Measurements from ENCODE around the gene PDZD4.

PDZD4 gene

GRCh38 chrX:153874366-153875125, 44.2 kb upstream of the PDZD4 start:
- Histone ChIP-seq H3K9ac (ENCODE audit: low read length) (no peak overlapping the region), H3K36me3 (replicated peaks; ENCODE audit: low read depth, low read length) (no peaks in the 10 kb centered on the region), H2AFZ (ENCODE audit: low read depth, low read length) (no peak overlapping the region), H3K4me1 (ENCODE audit: low read length) (peaks cover 20% of the 10 kb centered on the region), H3K4me3 (ENCODE audit: low read length) (no peak overlapping the region), H3K27ac (ENCODE audit: low read length) (no peak overlapping the region), H3K4me2 (ENCODE audit: low read length) (no peak overlapping the region), H4K20me1 (ENCODE audit: insufficient read depth, low read length) (peaks cover 27% of the 10 kb centered on the region), H3K9me3 (ENCODE audit: insufficient read depth, low read length) (no peaks in the 10 kb centered on the region), H3K79me2 (ENCODE audit: low read length) (no peaks in the 10 kb centered on the region), H3K27me3 (ENCODE audit: low read depth, low read length) (no peaks in the 10 kb centered on the region)
- TF ChIP-seq CTCF (IDR thresholded peaks at IDR 0.05; ENCODE audit: low read depth, low read length) (no peak), EZH2phosphoT487 (IDR thresholded peaks at IDR 0.05; ENCODE audit: low read depth) (no peak)

DNA sequence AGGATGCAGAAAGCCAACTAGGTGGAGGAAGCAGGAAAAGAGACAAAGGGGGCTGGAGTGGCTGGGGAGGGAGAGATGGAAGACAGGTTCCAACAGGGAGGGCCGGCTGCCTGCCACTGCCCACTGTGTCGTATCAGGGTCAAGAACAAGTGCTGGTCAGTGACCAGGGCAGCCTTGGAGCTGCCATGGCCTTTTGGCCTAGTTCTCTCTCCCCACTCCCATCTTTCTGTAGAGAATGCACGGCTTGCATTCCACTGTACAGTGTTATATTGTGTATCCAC, 43.7 kb upstream of the PDZD4 start:
- Histone ChIP-seq H3K4me1 (ENCODE audit: low read length) (peaks cover 14% of the 10 kb centered on the region), H3K4me2 (ENCODE audit: low read length) (no peak overlapping the region), H3K27me3 (ENCODE audit: low read depth, low read length) (no peaks in the 10 kb centered on the region), H3K27ac (ENCODE audit: low read length) (no peak overlapping the region), H3K9me3 (ENCODE audit: insufficient read depth, low read length) (no peaks in the 10 kb centered on the region), H3K4me3 (ENCODE audit: low read length) (no peak overlapping the region), H2AFZ (ENCODE audit: low read depth, low read length) (no peak overlapping the region), H3K9ac (ENCODE audit: low read length) (no peak overlapping the region), H4K20me1 (ENCODE audit: insufficient read depth, low read length) (peaks cover 27% of the 10 kb centered on the region), H3K36me3 (replicated peaks; ENCODE audit: low read depth, low read length) (no peaks in the 10 kb centered on the region), H3K79me2 (ENCODE audit: low read length) (no peaks in the 10 kb centered on the region)
- TF ChIP-seq CTCF (IDR thresholded peaks at IDR 0.05; ENCODE audit: low read depth, low read length) (no peak), EZH2phosphoT487 (IDR thresholded peaks at IDR 0.05; ENCODE audit: low read depth) (no peak)

DNA sequence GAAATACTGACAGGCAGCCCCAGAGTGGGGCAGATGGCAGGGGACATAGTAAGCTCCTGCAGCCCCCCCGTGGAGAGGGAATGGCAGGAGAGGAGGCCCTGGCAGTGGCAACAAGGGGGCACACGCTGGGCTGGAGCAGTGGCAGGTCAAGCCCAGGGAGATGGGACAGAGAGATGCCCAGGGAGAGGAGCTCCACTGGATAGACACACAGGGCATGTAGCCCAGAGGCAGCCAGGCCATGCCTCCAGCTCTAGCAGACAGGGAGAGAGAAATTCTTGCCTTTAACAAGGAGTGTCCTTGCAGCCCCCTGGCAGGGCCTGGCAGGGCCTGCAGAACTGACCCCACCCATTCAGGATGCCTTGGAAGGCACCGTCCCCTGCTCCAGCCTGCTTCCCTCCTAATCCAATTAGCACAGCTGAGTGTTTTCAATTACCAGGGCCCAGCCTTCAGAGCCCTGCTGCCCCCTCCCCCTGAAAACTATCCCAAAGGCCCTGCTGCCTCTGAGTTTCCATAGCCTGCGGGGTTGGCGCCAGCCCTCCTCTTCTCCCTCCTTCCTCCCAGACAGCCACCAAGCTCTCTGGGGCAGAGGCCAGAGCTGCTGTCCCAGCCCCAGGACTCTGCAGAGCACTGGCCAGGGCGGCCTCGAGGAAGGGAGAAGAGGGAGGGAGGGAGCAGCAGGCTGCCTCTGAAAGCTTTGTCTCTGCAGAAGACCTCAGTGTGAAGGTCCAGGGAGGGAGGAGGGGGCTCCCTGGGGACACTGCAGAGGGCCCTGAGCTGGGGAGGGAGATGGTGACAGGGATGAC, 43.1 kb upstream of the PDZD4 start:
- H3K27ac ChIP-seq (ENCODE audit: low read length), result no peak overlapping the region
- H3K4me1 ChIP-seq (ENCODE audit: low read length), result peaks cover 9% of the 10 kb centered on the region
- no peaks in the 10 kb centered on the region for H3K27me3 ChIP-seq (ENCODE audit: low read depth, low read length)
- H3K4me3 ChIP-seq (ENCODE audit: low read length), result no peak overlapping the region
- H3K4me2 ChIP-seq (ENCODE audit: low read length), result no peak overlapping the region
- no peaks in the 10 kb centered on the region for H3K79me2 ChIP-seq (ENCODE audit: low read length)
- H4K20me1 ChIP-seq (ENCODE audit: insufficient read depth, low read length), result peaks cover 27% of the 10 kb centered on the region
- no peak overlapping the region for H3K9ac ChIP-seq (ENCODE audit: low read length)
- H3K36me3 ChIP-seq (replicated peaks; ENCODE audit: low read depth, low read length), result no peaks in the 10 kb centered on the region
- H3K9me3 ChIP-seq (ENCODE audit: insufficient read depth, low read length), result no peaks in the 10 kb centered on the region
- H2AFZ ChIP-seq (ENCODE audit: low read depth, low read length), result no peak overlapping the region
- no peak for TF ChIP-seq CTCF (IDR thresholded peaks at IDR 0.05; ENCODE audit: low read depth, low read length)
- TF ChIP-seq EZH2phosphoT487 (IDR thresholded peaks at IDR 0.05; ENCODE audit: low read depth), result no peak
